ENCODE data around the gene OR6X1.

Gene OR6X1

GRCh38 chr11:123754101-123754568 lies at the start of gene OR6X1:
Gene OR6X1 (minus strand): TSS chr11:123754518. CDS start chr11:123754518, 0 bp downstream.
- no peak for DNase-seq

GRCh38 chr11:123801765-123802164 lies 47.4 kb upstream of the OR6X1 start:
- DNase-seq: no peak

- DNase-seq: peak; percentile 93
Observed at GRCh38 chr11:123800036-123800435, 45.7 kb upstream of the OR6X1 start.

- peak; percentile 93 for DNase-seq
Observed at GRCh38 chr11:123799438-123799837, 45.1 kb upstream of the OR6X1 start.

GRCh38 chr11:123798513-123799252 lies 44.4 kb upstream of the OR6X1 start:
- DNase-seq: no peak

- DNase-seq: no peak
Observed at GRCh38 chr11:123798079-123798478, 43.8 kb upstream of the OR6X1 start.

GRCh38 chr11:123797541-123797940 lies 43.2 kb upstream of the OR6X1 start:
- DNase-seq: peak; percentile 39

- peak; percentile 98 for DNase-seq
Observed at GRCh38 chr11:123797114-123797513, 42.8 kb upstream of the OR6X1 start.

- peak; percentile 26 for DNase-seq
Observed at GRCh38 chr11:123796226-123796625, 41.9 kb upstream of the OR6X1 start.

- no peak for DNase-seq
Observed at GRCh38 chr11:123783536-123783935, 29.2 kb upstream of the OR6X1 start.

- DNase-seq: no peak
Observed at GRCh38 chr11:123778511-123778910, 24.2 kb upstream of the OR6X1 start.

GRCh38 chr11:123775715-123776549 lies 21.6 kb upstream of the OR6X1 start:
- DNase-seq: peak; percentile 65

- DNase-seq: peak; percentile 38
Observed at GRCh38 chr11:123775289-123775688, 21.0 kb upstream of the OR6X1 start.

GRCh38 chr11:123773959-123774358 lies 19.6 kb upstream of the OR6X1 start:
- DNase-seq: no peak

GRCh38 chr11:123773026-123773425 lies 18.7 kb upstream of the OR6X1 start:
- DNase-seq: no peak

- DNase-seq: no peak
Observed at GRCh38 chr11:123771664-123772063, 17.3 kb upstream of the OR6X1 start.

- DNase-seq: no peak
Observed at GRCh38 chr11:123770712-123771111, 16.4 kb upstream of the OR6X1 start.

GRCh38 chr11:123765601-123766000 lies 11.3 kb upstream of the OR6X1 start:
- DNase-seq: no peak

GRCh38 chr11:123762422-123762821 lies 8.1 kb upstream of the OR6X1 start:
- DNase-seq: no peak

- DNase-seq: no peak
Observed at GRCh38 chr11:123760894-123761293, 6.6 kb upstream of the OR6X1 start.

- no peak for DNase-seq
Observed at GRCh38 chr11:123757976-123758375, 3.7 kb upstream of the OR6X1 start.

- no peak for DNase-seq
Observed at GRCh38 chr11:123755813-123756212, 1.5 kb upstream of the OR6X1 start.

GRCh38 chr11:123755344-123755743 lies 1.0 kb upstream of the OR6X1 start:
- no peak for DNase-seq

- no peak for DNase-seq
Observed at GRCh38 chr11:123753110-123753509, 1.2 kb downstream of the OR6X1 start.
